Glomerular endothelial cell (primary cell): ENCODE measurements around the gene FTSJ3. TPM values are rescaled to one million over a fixed set of nuclear protein-coding genes. Genes with fewer than 3 reads are reported as not detected.
"Not testable (repeated sequence)": the region's sequence is repeated elsewhere in the genome, so short reads cannot be mapped to it uniquely, and the experiment has no call there.

ENCODE experiments used
- DNase-seq: peaks from one replicate; pipeline ENCODE4 v3.0.0-alpha.2; 2011; ENCODE audit warnings: low read depth, low spot score; ENCODE audit errors: extremely low read depth
- total RNA-seq: library from RNA; depleted of rRNA; stranded (reverse); fragments of >200 nt; gene quantifications from 2 replicates; pipeline ENCODE4 v1.2.3, GENCODE V29; 2015

FTSJ3 gene
- total RNA-seq, 1 donor from 2014 or later = 53.9 TPM

- no peak for DNase-seq
These were observed 1.5 kb upstream of the FTSJ3 start for GRCh38 chr17:63828936-63829335.

GRCh38 chr17:63827801-63828221, 348 bp upstream of the FTSJ3 start:
- DNase-seq = no peak

GRCh38 chr17:63826468-63827001, 928 bp downstream of the FTSJ3 start:
- no peak for DNase-seq

DNA sequence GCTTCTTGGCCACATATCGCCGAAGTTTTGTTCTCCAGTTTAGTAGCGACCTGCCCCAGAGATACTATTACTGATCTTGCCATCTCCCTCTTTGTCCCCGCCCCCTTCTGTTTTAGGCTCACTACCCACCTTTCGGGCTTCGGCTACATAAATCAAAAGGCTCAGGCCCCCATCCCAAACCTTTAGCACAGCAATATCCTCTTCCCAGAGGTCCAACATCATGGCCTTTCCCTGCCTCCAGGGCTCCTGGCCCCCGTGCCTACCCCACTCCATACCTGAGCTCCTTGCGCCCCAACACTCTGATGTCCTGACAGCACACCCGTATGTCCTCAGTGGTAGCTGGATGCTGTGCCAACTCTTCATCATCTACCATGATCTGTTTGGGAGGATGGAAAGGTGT, 3.1 kb downstream of the FTSJ3 start:
- DNase-seq = no peak

DNA sequence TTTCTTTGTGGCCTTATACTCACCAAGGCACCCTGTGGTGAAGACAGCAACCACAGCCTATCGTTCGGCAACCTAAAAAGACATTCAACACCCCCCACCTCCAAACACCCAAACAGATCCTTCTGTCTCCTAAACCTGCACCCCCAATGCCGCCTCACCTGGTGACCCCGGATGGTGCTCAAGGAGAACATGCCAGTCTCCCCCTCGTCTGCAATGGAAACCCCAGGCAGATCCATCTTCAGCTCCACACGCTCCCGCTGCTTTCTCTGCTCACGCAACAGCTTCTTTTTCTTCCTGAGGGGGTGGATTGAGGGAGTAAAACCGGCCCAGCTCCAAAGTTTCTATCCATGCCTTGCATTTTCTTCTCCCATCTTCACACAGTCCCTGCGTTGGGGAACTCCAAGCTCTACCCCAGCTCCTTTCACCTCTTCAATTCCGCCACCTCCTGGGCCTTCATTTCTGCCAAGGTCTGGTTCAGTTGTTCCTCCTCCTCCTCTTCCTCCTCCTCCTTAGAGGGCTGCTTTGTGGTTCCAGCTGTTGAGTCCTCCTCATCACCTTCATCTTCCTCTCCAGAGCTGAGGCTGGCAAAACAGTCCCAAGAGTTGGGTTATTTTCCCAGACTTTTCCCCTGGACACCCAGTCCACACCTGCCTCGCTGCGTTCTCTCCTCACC, 3.7 kb downstream of the FTSJ3 start:
- no peak for DNase-seq

DNA sequence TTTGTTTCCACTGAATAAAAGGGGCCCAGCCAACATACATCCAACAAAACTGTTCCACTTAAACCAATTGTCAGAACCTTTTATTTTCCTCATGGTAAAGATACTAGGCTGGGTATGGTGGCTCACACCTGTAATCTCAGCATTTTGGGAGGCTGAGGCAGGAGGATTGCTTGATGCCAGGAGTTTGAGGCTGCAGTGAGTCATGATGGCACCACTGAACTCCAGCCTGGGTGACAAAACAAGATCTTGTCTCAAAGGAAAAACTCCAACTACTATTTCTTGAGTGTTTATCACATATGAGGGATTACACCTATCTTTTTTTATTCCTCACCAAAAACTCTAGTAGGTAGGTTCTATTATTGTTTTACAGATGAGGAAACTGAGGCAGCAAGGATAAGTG, 4.9 kb downstream of the FTSJ3 start:
- DNase-seq = no peak

DNA sequence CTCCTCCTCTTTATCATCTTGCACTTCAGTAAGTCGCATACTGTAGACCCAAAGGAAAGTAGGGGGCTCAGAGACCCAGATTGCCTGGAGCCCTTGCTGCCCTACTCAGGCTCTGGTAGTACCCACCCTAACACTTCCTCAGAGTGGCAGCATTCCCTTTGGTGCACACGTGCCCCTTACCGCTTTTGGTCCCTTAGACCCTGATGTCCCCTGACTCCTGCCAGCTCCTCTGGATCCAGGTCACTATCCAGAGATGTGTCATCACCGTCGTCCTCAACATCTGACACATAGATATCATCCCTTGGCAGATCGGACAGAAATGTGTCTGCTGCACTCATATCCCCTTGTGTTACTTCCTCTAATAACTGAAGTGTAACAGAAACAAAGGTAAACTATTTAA, 5.7 kb downstream of the FTSJ3 start:
- no peak for DNase-seq

DNA sequence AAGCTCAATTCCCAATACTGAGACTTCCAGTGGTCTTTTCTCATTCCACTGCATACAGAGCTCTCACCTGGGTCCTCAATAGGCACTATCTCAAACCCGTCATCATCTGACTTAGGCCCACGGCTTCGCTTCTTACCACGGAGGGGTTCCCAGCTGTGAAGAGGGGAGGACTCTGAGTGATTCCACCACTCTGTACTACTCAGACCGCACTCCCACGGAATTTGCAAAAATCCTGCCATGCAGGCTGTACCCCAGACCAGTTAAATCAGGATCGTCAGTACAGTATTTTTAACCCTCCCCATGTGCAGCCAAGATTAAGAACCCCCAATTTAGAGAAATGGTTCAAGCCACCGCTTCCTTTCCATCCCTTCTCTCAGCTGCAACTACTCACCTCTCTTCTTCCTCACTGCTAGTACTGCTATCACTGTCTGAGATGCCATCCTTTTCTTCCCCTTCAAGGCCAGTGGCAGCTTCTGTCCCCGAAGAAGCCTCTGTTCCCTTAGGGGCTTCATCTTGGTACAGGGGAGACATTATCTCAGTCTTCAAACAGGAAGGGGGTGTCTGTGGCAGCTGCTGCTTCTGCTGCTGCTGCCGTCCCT, 6.4 kb downstream of the FTSJ3 start:
- no peak for DNase-seq

DNA sequence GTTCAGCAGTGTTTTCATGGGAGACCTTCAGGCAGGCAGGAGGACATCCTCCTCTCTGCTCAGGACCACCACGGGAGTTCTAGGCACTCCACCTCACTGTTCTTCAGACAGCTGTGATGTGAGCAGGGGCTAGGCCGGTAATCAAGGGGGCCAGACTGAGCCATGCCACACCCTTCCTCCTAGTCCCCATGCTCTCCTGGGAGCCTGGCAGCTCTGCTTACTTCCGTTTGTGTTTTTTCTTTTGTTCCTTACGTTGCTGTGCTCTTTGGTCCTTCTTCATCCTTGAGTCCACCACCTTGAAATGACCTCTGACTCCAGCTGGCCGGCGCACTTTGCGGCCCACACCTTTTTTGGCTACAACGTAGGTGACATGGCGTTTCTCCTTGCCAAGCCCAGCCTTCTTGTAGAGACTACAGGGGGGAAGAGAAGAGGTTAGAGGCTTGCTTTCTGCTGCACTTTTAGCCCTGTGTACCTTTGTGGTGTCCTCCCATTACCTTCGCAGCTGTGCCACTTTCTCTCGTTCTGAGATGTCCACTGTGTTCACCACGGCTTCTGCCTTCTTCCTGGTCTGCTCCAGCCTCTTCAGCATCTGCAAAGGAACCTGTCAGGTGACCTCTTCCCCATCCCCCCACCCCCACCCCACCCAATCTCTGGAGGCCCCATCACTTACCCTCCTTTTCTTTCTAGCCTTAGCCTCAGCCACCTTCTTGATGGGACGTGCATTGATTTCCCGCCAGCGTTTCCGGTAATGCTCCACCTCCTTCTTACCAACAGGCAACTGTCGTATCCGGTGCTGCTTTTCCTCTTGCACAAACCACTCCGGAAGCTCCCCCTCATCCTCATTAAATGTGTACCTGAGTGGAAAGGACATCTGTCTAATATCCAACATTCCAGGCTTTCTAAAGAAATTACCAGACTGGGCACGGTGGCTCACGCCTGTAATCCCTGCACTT, 7.6 kb downstream of the FTSJ3 start:
- DNase-seq = no peak

- no peak for DNase-seq
These were observed 8.3 kb downstream of the FTSJ3 start for GRCh38 chr17:63819131-63819530.

GRCh38 chr17:63817736-63818385, 9.6 kb downstream of the FTSJ3 start:
- no peak for DNase-seq

GRCh38 chr17:63816669-63817068, 10.8 kb downstream of the FTSJ3 start:
- no peak for DNase-seq

DNA sequence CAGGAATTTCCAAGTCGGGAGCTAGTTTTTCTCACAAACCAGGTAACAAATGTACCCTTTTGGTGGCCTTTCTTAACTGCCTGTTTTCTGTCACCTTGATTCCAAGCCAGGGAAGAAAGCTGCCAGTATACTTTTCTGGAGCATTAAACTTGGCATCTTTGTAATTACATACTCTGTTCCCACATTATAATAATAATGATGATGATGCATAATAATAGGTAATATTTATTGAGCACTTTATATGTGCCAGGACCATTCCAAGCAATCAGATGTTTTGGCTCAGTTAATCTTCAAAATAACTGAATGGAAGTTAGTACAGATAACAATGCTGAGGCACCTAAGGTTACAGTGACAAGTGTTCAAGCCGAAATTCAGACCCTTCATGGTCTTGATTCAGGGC, 11.3 kb downstream of the FTSJ3 start:
- DNase-seq = no peak

DNA sequence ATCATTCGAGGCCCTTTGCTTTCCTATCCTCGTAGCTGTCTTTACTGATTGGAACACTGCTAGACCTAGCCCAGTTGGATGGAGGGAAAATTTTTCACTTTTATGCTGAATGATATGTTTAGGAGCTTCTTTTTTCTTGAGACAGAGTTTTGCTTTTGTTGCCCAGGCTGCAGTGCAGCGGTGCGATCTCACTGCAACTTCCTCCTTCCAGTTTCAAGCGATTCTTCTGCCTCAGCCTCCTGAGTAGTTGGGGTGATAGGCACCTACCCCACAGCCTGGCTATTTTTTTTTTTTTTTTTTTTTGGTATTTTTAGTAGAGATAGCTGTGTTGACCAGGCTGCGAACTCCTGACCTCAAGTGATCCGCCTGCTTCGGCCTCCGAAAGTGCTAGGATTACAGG, 17.5 kb downstream of the FTSJ3 start:
- DNase-seq = no peak

DNA sequence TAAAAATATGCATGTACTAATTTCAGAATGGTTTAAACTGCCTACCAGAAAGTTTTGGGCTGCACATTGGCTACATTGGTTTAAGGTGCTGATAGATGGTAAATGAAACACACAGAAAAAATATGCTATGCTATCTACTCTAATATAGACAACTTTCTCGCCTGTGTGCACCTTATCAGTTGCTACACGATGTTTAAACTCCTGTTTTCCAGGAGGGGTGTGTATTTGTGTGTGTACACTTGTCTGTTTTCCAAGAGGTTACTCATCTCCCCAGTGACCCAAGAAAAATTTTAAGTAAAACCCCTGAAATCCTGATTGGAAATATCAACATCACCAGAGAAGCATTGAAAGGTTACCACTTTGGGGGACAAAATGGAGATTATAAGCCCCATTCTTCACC, 21.9 kb downstream of the FTSJ3 start:
- no peak for DNase-seq

DNA sequence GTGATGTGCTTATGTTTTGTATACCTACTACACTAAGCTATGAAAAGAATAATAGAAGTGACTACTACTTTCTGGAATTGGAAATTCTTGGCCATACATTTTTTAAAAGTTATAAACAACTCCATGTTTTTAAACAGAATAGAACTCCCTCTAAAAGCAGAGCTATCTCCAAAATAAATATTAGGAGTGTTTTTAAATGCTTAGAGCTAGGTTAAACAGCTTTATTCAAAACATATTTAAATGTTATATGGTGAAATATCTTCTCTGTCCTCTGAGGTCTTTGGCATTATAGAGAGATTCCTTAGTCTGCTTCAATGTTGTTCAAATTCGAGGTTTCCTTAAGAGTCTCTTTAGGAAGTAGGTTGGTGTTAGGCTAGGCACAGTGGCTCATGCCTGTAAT, 23.1 kb downstream of the FTSJ3 start:
- no peak for DNase-seq

- no peak for DNase-seq
These were observed 26.7 kb downstream of the FTSJ3 start for GRCh38 chr17:63800783-63801182.

DNA sequence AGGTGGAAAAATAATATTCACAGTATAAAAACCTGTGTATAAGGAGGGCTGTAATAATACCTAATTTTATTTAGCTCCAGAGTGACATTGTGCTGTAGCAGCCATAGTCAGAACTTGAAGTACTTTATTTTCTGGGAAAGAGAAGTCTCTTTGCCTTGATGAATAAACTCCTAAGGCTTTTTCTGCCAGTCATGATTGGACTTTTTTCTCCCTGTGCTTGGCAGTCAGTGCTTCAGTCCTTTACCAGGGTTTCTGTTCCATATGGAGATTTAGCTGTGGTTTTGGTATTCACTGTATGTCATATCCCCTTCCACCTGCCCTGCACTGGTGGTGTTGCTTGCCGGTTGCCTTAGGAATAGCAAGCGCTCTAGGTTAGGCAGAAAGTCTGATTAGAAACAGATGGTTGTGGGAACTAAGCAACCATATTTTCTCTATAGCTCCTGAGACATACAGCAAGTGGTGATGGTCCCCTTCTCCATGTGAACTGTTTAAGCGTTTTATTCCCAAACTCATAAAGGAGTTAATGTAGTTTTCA, 28.8 kb downstream of the FTSJ3 start:
- DNase-seq = no peak

- DNase-seq = not testable (repeated sequence)
These were observed 31.1 kb downstream of the FTSJ3 start for GRCh38 chr17:63796375-63796774.

- DNase-seq = no peak
These were observed 35.3 kb downstream of the FTSJ3 start for GRCh38 chr17:63792055-63792729.
